ENCODE results near the gene ZFP57. TPM values are rescaled to one million over a fixed set of nuclear protein-coding genes. Genes with fewer than 3 reads are reported as not detected.

Gene ZFP57
- total RNA-seq, 1 donor from 2014 or later, result 1.6 TPM

DNA sequence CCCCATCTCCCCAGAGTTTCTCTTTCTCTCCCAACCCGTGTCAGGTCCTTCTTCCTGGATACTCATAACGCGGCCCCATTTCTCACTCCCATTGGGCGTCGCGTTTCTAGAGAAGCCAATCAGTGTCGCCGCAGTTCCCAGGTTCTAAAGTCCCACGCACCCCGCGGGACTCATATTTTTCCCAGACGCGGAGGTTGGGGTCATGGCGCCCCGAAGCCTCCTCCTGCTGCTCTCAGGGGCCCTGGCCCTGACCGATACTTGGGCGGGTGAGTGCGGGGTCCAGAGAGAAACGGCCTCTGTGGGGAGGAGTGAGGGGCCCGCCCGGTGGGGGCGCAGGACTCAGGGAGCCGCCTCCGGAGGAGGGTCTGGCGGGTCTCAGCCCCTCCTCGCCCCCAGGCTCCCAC is 42.3 kb upstream of the ZFP57 start, which contains the start of gene HLA-F:
HLA-F (plus strand) TSS at position 173 of the 404 bp plus-strand sequence; CDS start at position 203, 30 bp downstream.
- Histone ChIP-seq H3K36me3 (ENCODE audit: control insufficient read depth, insufficient read depth, low read length) (no peaks in the 10 kb centered on the region), H3K4me3 (ENCODE audit: low read depth, low read length) (peak within 1 kb of the TSS; percentile 73), H3K27me3 (ENCODE audit: control insufficient read depth, insufficient read depth, low read length) (no peaks in the 10 kb centered on the region)
- TF ChIP-seq, protein P1, sequence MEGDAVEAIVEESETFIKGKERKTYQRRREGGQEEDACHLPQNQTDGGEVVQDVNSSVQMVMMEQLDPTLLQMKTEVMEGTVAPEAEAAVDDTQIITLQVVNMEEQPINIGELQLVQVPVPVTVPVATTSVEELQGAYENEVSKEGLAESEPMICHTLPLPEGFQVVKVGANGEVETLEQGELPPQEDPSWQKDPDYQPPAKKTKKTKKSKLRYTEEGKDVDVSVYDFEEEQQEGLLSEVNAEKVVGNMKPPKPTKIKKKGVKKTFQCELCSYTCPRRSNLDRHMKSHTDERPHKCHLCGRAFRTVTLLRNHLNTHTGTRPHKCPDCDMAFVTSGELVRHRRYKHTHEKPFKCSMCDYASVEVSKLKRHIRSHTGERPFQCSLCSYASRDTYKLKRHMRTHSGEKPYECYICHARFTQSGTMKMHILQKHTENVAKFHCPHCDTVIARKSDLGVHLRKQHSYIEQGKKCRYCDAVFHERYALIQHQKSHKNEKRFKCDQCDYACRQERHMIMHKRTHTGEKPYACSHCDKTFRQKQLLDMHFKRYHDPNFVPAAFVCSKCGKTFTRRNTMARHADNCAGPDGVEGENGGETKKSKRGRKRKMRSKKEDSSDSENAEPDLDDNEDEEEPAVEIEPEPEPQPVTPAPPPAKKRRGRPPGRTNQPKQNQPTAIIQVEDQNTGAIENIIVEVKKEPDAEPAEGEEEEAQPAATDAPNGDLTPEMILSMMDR (IDR thresholded peaks at IDR 0.05; ENCODE audit: insufficient read depth, low read length, severe bottlenecking), result no peak
- FAIRE-seq (no peak), DNase-seq (ENCODE audit: low read depth) (peak; percentile 81)

DNA sequence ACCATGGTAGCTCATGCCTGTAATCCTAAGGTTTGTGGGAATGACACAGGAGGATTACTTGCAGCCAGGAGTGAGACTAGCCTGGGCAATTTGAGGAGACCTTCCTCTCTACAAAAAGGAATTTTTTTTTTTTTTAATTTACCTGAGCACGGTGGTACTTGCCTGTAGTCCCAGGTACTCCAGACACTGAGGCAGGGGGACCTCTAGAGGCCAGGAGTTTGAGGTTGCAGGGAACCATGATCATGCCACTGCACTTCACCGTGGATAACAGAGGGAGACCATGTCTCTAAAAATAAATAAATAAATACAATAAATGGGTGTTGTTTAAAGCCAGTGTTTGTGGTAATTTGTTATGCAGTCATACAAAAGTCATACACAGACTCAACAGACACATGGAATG is 39.9 kb upstream of the ZFP57 start:
- TF ChIP-seq, protein P1 (IDR thresholded peaks at IDR 0.05; ENCODE audit: insufficient read depth, low read length, severe bottlenecking), result no peak
- Histone ChIP-seq H3K36me3 (ENCODE audit: control insufficient read depth, insufficient read depth, low read length) (no peaks in the 10 kb centered on the region), H3K27me3 (ENCODE audit: control insufficient read depth, insufficient read depth, low read length) (peaks cover 2% of the 10 kb centered on the region), H3K4me3 (ENCODE audit: low read depth, low read length) (no peak overlapping the region)
- DNase-seq (ENCODE audit: low read depth) (peak; percentile 28), FAIRE-seq (no peak)

DNA sequence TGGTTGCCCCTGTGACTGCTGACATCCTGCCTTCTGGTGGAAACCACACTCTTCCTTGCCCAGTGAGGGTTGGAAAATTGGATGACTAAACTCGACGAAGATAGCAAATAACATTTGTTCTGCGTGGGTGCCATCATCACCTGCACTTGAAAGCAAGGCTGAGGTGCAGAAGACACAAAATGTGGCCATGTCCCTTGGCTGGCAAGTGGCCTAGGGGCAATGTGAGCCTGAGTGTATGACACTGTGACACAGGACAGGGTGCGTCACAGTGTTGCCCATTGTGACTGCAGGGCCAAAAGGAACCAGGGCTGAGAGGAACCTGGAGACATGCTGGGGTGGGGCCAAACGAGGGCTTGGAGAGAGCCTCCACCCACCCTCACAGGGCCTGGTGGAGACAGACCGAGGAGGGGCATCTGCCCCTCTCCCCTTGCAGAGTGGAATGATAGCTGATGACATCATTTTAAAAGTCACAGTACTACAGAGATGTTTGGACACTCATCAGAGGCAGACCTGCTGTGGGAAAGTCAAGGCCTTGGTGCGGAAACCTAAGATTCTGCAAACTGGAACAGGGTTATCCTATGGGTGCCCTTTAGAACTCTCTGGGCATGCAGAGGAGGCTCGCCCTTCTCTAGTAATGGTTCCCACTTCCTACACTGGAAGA is 29.5 kb upstream of the ZFP57 start:
- TF ChIP-seq, protein P1 (IDR thresholded peaks at IDR 0.05; ENCODE audit: insufficient read depth, low read length, severe bottlenecking), result no peak
- no peak for DNase-seq (ENCODE audit: low read depth)
- FAIRE-seq, result no peak
- Histone ChIP-seq H3K36me3 (ENCODE audit: control insufficient read depth, insufficient read depth, low read length) (no peaks in the 10 kb centered on the region), H3K4me3 (ENCODE audit: low read depth, low read length) (no peak overlapping the region), H3K27me3 (ENCODE audit: control insufficient read depth, insufficient read depth, low read length) (peaks cover 10% of the 10 kb centered on the region)

DNA sequence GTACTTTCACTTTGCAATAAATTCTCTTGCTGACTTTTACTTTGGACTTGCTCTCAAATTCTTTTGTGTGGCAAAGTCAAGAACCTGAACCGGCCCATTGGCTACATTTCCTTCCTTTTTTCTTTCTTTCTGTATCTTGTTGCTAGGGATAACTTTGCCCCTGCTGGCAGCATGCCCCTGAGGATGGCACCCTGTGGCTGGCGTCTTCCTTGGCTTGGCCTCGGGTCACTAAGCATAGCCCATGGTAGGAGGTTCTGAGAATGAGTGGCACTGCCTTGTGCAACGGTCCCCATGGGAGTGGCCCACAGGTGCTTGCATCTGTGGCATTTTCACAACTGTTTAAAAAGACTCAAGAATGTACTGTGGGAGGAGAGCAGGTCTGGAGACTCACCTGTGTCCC is 28.2 kb upstream of the ZFP57 start:
- DNase-seq (ENCODE audit: low read depth), result no peak
- Histone ChIP-seq H3K4me3 (ENCODE audit: low read depth, low read length) (no peak overlapping the region), H3K36me3 (ENCODE audit: control insufficient read depth, insufficient read depth, low read length) (no peaks in the 10 kb centered on the region), H3K27me3 (ENCODE audit: control insufficient read depth, insufficient read depth, low read length) (peaks cover 10% of the 10 kb centered on the region)
- TF ChIP-seq, protein P1 (IDR thresholded peaks at IDR 0.05; ENCODE audit: insufficient read depth, low read length, severe bottlenecking), result no peak
- no peak for FAIRE-seq

GRCh38 chr6:29708432-29709179 is 27.7 kb upstream of the ZFP57 start:
- H3K27me3 ChIP-seq (ENCODE audit: control insufficient read depth, insufficient read depth, low read length), result peaks cover 10% of the 10 kb centered on the region
- H3K4me3 ChIP-seq (ENCODE audit: low read depth, low read length), result no peak overlapping the region
- H3K36me3 ChIP-seq (ENCODE audit: control insufficient read depth, insufficient read depth, low read length), result no peaks in the 10 kb centered on the region
- FAIRE-seq (peak; percentile 18), DNase-seq (ENCODE audit: low read depth) (no peak)
- TF ChIP-seq, protein P1 (IDR thresholded peaks at IDR 0.05; ENCODE audit: insufficient read depth, low read length, severe bottlenecking), result no peak
